B cell (primary cell): Measurements from ENCODE around the gene ZNF580. TPM values are rescaled to one million over a fixed set of nuclear protein-coding genes. Genes with fewer than 3 reads are reported as not detected.

Experiments used
- ATAC-seq: fragments of 200-7000 bp; cut with Tn5 transposase; one replicate; pipeline ENCODE4 v1.10.0; 2021; ENCODE audit warnings: low read depth, mild to moderate bottlenecking, moderate number of reproducible peaks, moderate library complexity
- CTCF ChIA-PET: fragments of 350-600 bp; sonication (Branson Sonifier 250); formaldehyde crosslinking; loops from one replicate; lab custom pipeline; 2021; ENCODE audit warnings: antibody characterized with exemption, inconsistent platforms; lab: Charles Lee
- POLR2A ChIA-PET: fragments of 350-600 bp; sonication (Branson Sonifier 250); formaldehyde crosslinking; loops from one replicate; lab custom pipeline; 2021; ENCODE audit warnings: antibody characterized with exemption; lab: Charles Lee
- DNase-seq: peaks from one replicate; pipeline ENCODE4 v3.0.0; 2013
- H2AFZ ChIP-seq: 2 replicates; pipeline ENCODE4 v1.6.1; 2012; ENCODE audit warnings: mild to moderate bottlenecking, low read depth, low read length; ENCODE audit not compliant: insufficient read depth, poor library complexity, severe bottlenecking
- H3K27ac ChIP-seq, 2 donors: 1 replicate in 1 of 2; 2 replicates in 1 of 2; pipeline ENCODE4 v1.5.1; 2012 to 2013; ENCODE audit warnings: low read length in 2 of 2, mild to moderate bottlenecking in 2 of 2, moderate library complexity in 1 of 2
- H3K27me3 ChIP-seq, 4 experiments: fragments of 200-600 bp in 1 of 4; sonication (generic) in 1 of 4; replicated peaks in 1 of 4; 1 replicate in 2 of 4; 2 replicates in 2 of 4; pipeline versions ENCODE4 v1.6.1 to v1.7.0; 2013 to 2016; ENCODE audit warnings: low read length in 3 of 4, mild to moderate bottlenecking in 2 of 4, mixed read lengths in 1 of 4, moderate library complexity in 1 of 4; ENCODE audit not compliant: insufficient read depth in 4 of 4, control insufficient read depth in 3 of 4; ENCODE audit errors: control extremely low read depth in 1 of 4
- H3K36me3 ChIP-seq, 2 experiments: replicated peaks in 1 of 2; 1 replicate in 1 of 2; 2 replicates in 1 of 2; pipeline versions ENCODE4 v1.6.1 to v1.7.1; 2013; ENCODE audit warnings: low read length in 1 of 2; ENCODE audit not compliant: insufficient read depth in 2 of 2, control insufficient read depth in 1 of 2; ENCODE audit errors: control extremely low read depth in 1 of 2, extremely low read depth in 1 of 2
- H3K4me1 ChIP-seq, 2 donors: fragments of 200-600 bp in 1 of 2; sonication (generic) in 1 of 2; 1 replicate in 1 of 2; 2 replicates in 1 of 2; pipeline versions ENCODE4 v1.5.1 to v1.6.1; 2013 to 2017; ENCODE audit warnings: low read length in 2 of 2; ENCODE audit not compliant: control insufficient read depth in 2 of 2, insufficient read depth in 2 of 2
- H3K4me2 ChIP-seq: replicated peaks from 2 replicates; pipeline ENCODE3; 2012; ENCODE audit warnings: mild to moderate bottlenecking, low read depth, low read length; ENCODE audit not compliant: poor library complexity, severe bottlenecking
- H3K4me3 ChIP-seq, 5 experiments: fragments of 200-600 bp in 1 of 5; sonication (generic) in 1 of 5; 1 replicate in 3 of 5; 2 replicates in 2 of 5; pipeline versions ENCODE4 v1.5.1 to v1.7.0; 2011 to 2016; ENCODE audit warnings: low read length in 4 of 5, mild to moderate bottlenecking in 4 of 5, low read depth in 2 of 5, control low read depth in 1 of 5, moderate library complexity in 1 of 5; ENCODE audit not compliant: insufficient read depth in 1 of 5; ENCODE audit errors: control extremely low read depth in 1 of 5, extremely low read depth in 1 of 5
- H3K79me2 ChIP-seq: fragments of 200-600 bp; sonication (generic); one replicate; pipeline ENCODE4 v1.6.0; 2016; ENCODE audit warnings: low read length; ENCODE audit not compliant: control insufficient read depth, insufficient read depth
- H3K9ac ChIP-seq: fragments of 200-600 bp; sonication (generic); 2 replicates; pipeline ENCODE4 v1.6.1; 2017; ENCODE audit warnings: mild to moderate bottlenecking, low read length, moderate library complexity
- H3K9me3 ChIP-seq, 3 donors: one replicate each; pipeline versions ENCODE4 v1.6.1 to v1.7.1; 2013; ENCODE audit warnings: low read length in 2 of 3; ENCODE audit not compliant: control insufficient read depth in 2 of 3, insufficient read depth in 1 of 3; ENCODE audit errors: control extremely low read depth in 1 of 3
- H4K20me1 ChIP-seq: 2 replicates; pipeline ENCODE4 v1.6.0; 2012; ENCODE audit warnings: mild to moderate bottlenecking, low read length; ENCODE audit not compliant: insufficient read depth, control insufficient read depth, poor library complexity, severe bottlenecking
- H3K27ac Mint-ChIP-seq: one replicate; pipeline ENCODE4 v1.8.0; 2021; ENCODE audit warnings: mixed read lengths
- H3K27me3 Mint-ChIP-seq: one replicate; pipeline ENCODE4 v1.8.0; 2021; ENCODE audit warnings: mixed read lengths
- H3K4me1 Mint-ChIP-seq: one replicate; pipeline ENCODE4 v1.8.0; 2021; ENCODE audit warnings: mixed read lengths
- H3K4me3 Mint-ChIP-seq: one replicate; pipeline ENCODE4 v1.8.0; 2021; ENCODE audit warnings: mixed read lengths
- H3K9me3 Mint-ChIP-seq: one replicate; pipeline ENCODE4 v1.8.0; 2022; ENCODE audit warnings: mixed read lengths; ENCODE audit not compliant: insufficient read depth
- CTCF ChIP-seq: fragments of 200-600 bp; IDR thresholded peaks from one replicate; pipeline ENCODE4 v1.8.0; 2022; ENCODE audit warnings: antibody characterized with exemption, mild to moderate bottlenecking
- EZH2 ChIP-seq: IDR thresholded peaks from 2 replicates; pipeline ENCODE4 v1.6.1; 2012; ENCODE audit warnings: borderline replicate concordance, low read depth, mild to moderate bottlenecking, moderate library complexity, low read length; ENCODE audit not compliant: insufficient read depth, poor library complexity, severe bottlenecking
- WGBS: methylation state at CpG from one replicate; pipeline ENCODE4 v1.1.5; 2013; ENCODE audit warnings: missing lambda C conversion rate; ENCODE audit not compliant: insufficient coverage; 5-methylcytosine and 5-hydroxymethylcytosine counted together
- intact Hi-C: fragments of 100-400 bp; cut with micrococcal nuclease; formaldehyde crosslinking; loops from one replicate; pipeline ENCODE4 v1.10.0; 2022
- polyA plus RNA-seq: library from polyadenylated mRNA; depleted of rRNA; stranded (reverse); fragments of >200 nt; gene quantifications from 2 replicates; pipeline ENCODE4 v1.2.3, GENCODE V29; 2012
- total RNA-seq, 2 donors: library from RNA; stranded (reverse); fragments of 120-200 nt in 1 of 2; gene quantifications; 1 replicate in 1 of 2; 2 replicates in 1 of 2; pipeline versions ENCODE4 v1.2.3 to v1.2.4, GENCODE V29; 2013 to 2022

The ZNF580 gene
- total and polyA plus RNA-seq, 2 donors (not counting 1 experiment from before 2014, with no cell fraction given) = 69.8 to 101 TPM

GRCh38 chr19:55605207-55605636, 35.6 kb upstream of the ZNF580 start:
- H2AFZ ChIP-seq = peak overlapping the region; percentile 68
- Mint-ChIP-seq H3K27me3 (no peaks in the 10 kb centered on the region), H3K4me3 (peak overlapping the region; percentile 86), H3K27ac (peak overlapping the region; percentile 94), H3K9me3 (no peaks in the 10 kb centered on the region), H3K4me1 (peaks cover 56% of the 10 kb centered on the region)
- peak overlapping the region; percentile 43 to 84 (median 70) for H3K4me3 ChIP-seq
- H3K79me2 ChIP-seq = peaks cover 41% of the 10 kb centered on the region
- ChIA-PET CTCF (interaction anchor here (0.6 to 2.9 kb wide), 14 partner anchors 15 to 464 kb away, joined by 3 to 46 read pairs (median 8); partner anchors contain the start of genes KMT5C and ZNF784), POLR2A (interaction anchor here (1.0 to 1.8 kb wide), 6 partner anchors 13 to 42 kb away, joined by 3 to 6 read pairs (median 5); partner anchors contain the start of genes ZNF579 and ZNF784)
- no peaks in the 10 kb centered on the region for H4K20me1 ChIP-seq
- peaks cover 0 to 3% (median 0%) of the 10 kb centered on the region in 3 donors for H3K9me3 ChIP-seq
- peaks cover 0 to 13% of the 10 kb centered on the region in 2 experiments for H3K36me3 ChIP-seq
- TF ChIP-seq CTCF = no peak
- TF ChIP-seq EZH2 = no peak
- peaks cover 17 to 35% of the 10 kb centered on the region in 2 donors for H3K4me1 ChIP-seq
- 0% methylated on average over 26 of the region's 43 CpGs for WGBS
- H3K27me3 ChIP-seq = no peaks in the 10 kb centered on the region
- DNase-seq (peak; percentile 97), ATAC-seq (peak; percentile 76)
- intact Hi-C loops = loop anchor here (1.0 to 10.0 kb wide), 6 partner anchors 18 to 350 kb away; partner anchors contain the start of genes BRSK1, HSPBP1, PPP6R1 and ZNF580
- H3K9ac ChIP-seq = peak overlapping the region; percentile 72
- peak overlapping the region; percentile 97 for H3K4me2 ChIP-seq
- H3K27ac ChIP-seq = peak overlapping the region; percentile 74 to 85
